ENCODE results near the gene SDHB.

GRCh38 chr1:17066361-17067068, 12.7 kb upstream of the SDHB start:
- TF ChIP-seq POLR2A (IDR thresholded peaks at IDR 0.05) (no peak), CTCF (IDR thresholded peaks at IDR 0.05) (no peak)
